WTC11 (cell line): ENCODE data around the gene SDE2.

Source experiments
- SP1 ChIP-seq: sonication (generic); formaldehyde crosslinking; conservative IDR thresholded peaks from 2 replicates; pipeline ENCODE4 v1.8.1; 2022; ENCODE audit warnings: missing genetic modification reagents
- TCF7 ChIP-seq: sonication (generic); formaldehyde crosslinking; IDR thresholded peaks from 2 replicates; pipeline ENCODE4 v1.8.0; 2022; ENCODE audit warnings: mild to moderate bottlenecking, low read depth, missing genetic modification reagents, moderate library complexity

DNA sequence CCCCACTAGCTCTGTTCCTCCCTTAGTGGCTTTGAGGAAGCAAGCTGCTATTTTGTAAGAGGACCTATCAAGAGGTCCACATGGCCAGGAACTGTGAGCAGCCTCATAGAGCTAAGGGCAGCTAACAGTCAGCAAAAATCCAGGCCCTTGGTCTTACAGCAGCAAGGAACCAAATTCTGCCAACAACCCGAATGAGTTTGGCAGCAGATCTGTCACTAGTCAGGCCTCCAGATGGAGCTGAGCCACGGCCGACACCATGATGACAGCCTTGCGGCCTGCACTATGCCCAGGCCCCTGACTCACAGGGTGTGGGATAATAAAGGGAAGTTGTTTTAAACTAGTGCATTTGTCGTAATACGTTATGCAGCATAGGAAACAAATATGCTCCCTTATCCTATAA, 35.3 kb upstream of the SDE2 start:
- TF ChIP-seq TCF7 (CRISPR knock-in tag) (no peak), SP1 (no peak)
